ENCODE results near the gene BPNT1. TPM values are rescaled to one million over a fixed set of nuclear protein-coding genes. Genes with fewer than 3 reads are reported as not detected.

The BPNT1 gene
- total and polyA plus RNA-seq, 10 donors = 15.3 to 25.8 (median 19.5) TPM

- H3K27me3 ChIP-seq (replicated peaks in 1 of 7) = no peaks in the 10 kb centered on the region
- intact Hi-C loops (cut with DNase I; ENCODE audit: low total_unique reads) = no loop called here
- TF ChIP-seq POLR2AphosphoS5 (IDR thresholded peaks at IDR 0.05) = no peak
- no peak for TF ChIP-seq CTCF (IDR thresholded peaks at IDR 0.05 in 8 of 11, conservative IDR thresholded peaks at IDR 0.05 in 3 of 11)
- TF ChIP-seq POLR2A (IDR thresholded peaks at IDR 0.05) = no peak
- peaks cover 3 to 100% (median 42%) of the 10 kb centered on the region in 6 donors for H3K36me3 ChIP-seq
- DNase-seq = no peak
- no peak overlapping the region for H3K27ac ChIP-seq
- no peaks in the 10 kb centered on the region for H3K4me1 ChIP-seq
- H3K4me3 ChIP-seq = no peak overlapping the region
- WGBS, 5 donors = 96 to 99% (median 98%) methylated on average over 3 of the region's 3 CpGs
- H3K9me3 ChIP-seq = peaks cover 0 to 4% (median 0%) of the 10 kb centered on the region in 8 donors
Observed at GRCh38 chr1:220060876-220061275, 28.7 kb downstream of the BPNT1 start.

- H3K27me3 ChIP-seq (replicated peaks in 1 of 7) = no peaks in the 10 kb centered on the region
- no peaks in the 10 kb centered on the region for H3K4me1 ChIP-seq
- H3K4me3 ChIP-seq = no peak overlapping the region
- intact Hi-C loops (cut with DNase I; ENCODE audit: low total_unique reads) = no loop called here
- peak overlapping the region in 5 of 8 donors; percentile 20 to 55 (median 38) for H3K27ac ChIP-seq
- WGBS, 5 donors = 88 to 100% (median 91%) methylated on average over 1 of the region's 1 CpG
- TF ChIP-seq POLR2A (IDR thresholded peaks at IDR 0.05) (no peak), POLR2AphosphoS5 (IDR thresholded peaks at IDR 0.05) (no peak), CTCF (IDR thresholded peaks at IDR 0.05 in 8 of 11, conservative IDR thresholded peaks at IDR 0.05 in 3 of 11) (no peak)
- DNase-seq = no peak
- H3K9me3 ChIP-seq = no peaks in the 10 kb centered on the region
- peaks cover 3 to 59% (median 17%) of the 10 kb centered on the region in 6 donors for H3K36me3 ChIP-seq
Observed at GRCh38 chr1:220056374-220056773, 33.2 kb downstream of the BPNT1 start.

GRCh38 chr1:220046052-220046930, 43.3 kb downstream of the BPNT1 start, which contains the start of gene EPRS1:
Gene EPRS1 (minus strand): TSS chr1:220046505. CDS start chr1:220046388, 117 bp downstream.
- Histone ChIP-seq H3K36me3 (peaks cover 0 to 14% (median 0%) of the 10 kb centered on the region in 6 donors), H3K9me3 (no peaks in the 10 kb centered on the region), H3K27ac (peak within 1 kb of the TSS; percentile 78 to 93 (median 88)), H3K4me1 (peaks cover 13 to 45% (median 33%) of the 10 kb centered on the region in 6 donors), H3K27me3 (replicated peaks in 1 of 7) (no peaks in the 10 kb centered on the region), H3K4me3 (peak within 1 kb of the TSS; percentile 83 to 97 (median 92))
- TF ChIP-seq POLR2A (IDR thresholded peaks at IDR 0.05) (peak in 1 of 3 donors; percentile 28), POLR2AphosphoS5 (IDR thresholded peaks at IDR 0.05) (peak; percentile 95 to 97 (median 97)), CTCF (IDR thresholded peaks at IDR 0.05 in 8 of 11, conservative IDR thresholded peaks at IDR 0.05 in 3 of 11) (peak; percentile 93 to 99 (median 98))
- intact Hi-C loops (cut with DNase I; ENCODE audit: low total_unique reads) = loop anchor here (10.0 kb wide), 1 partner anchor 49 kb away; the partner anchor contains the start of gene IARS2
- DNase-seq = peak; percentile 99
- 0 to 1% (median 0%) methylated on average over 61 to 71 of the region's 71 CpGs for whole genome bisulfite sequencing, 5 donors
